HUES64 (cell line): ENCODE results near the gene ZFP42. TPM values are rescaled to one million over a fixed set of nuclear protein-coding genes. Genes with fewer than 3 reads are reported as not detected.
"Not testable (repeated sequence)": the region's sequence is repeated elsewhere in the genome, so short reads cannot be mapped to it uniquely, and the experiment has no call there.

Experiments
- H3K27ac ChIP-seq: 2 replicates; pipeline ENCODE4 v1.7.0; 2013; ENCODE audit warnings: low read depth, low read length, inconsistent platforms
- H3K27me3 ChIP-seq: 2 replicates; pipeline ENCODE4 v1.6.1; 2013; ENCODE audit warnings: mild to moderate bottlenecking, low read length; ENCODE audit not compliant: insufficient read depth
- H3K36me3 ChIP-seq: 2 replicates; pipeline ENCODE4 v1.6.1; 2013; ENCODE audit warnings: mild to moderate bottlenecking, low read length; ENCODE audit not compliant: insufficient read depth
- H3K4me1 ChIP-seq: 2 replicates; pipeline ENCODE4 v1.6.1; 2013; ENCODE audit warnings: mild to moderate bottlenecking, low read length, moderate library complexity; ENCODE audit not compliant: insufficient read depth
- H3K4me3 ChIP-seq: 2 replicates; pipeline ENCODE4 v1.5.1; 2013; ENCODE audit warnings: mild to moderate bottlenecking, low read length, moderate library complexity
- H3K9ac ChIP-seq: 2 replicates; pipeline ENCODE4 v1.6.1; 2013; ENCODE audit warnings: mild to moderate bottlenecking, low read depth, low read length
- H3K9me3 ChIP-seq: 2 replicates; pipeline ENCODE4 v1.6.1; 2013; ENCODE audit warnings: low read depth, low read length; ENCODE audit not compliant: insufficient read depth
- WGBS: fragments of 150-250, 120-280 bp; methylation state at CpG from one replicate; pipeline ENCODE4 v1.1.7; 2013; ENCODE audit warnings: missing lambda C conversion rate; 5-methylcytosine and 5-hydroxymethylcytosine counted together
- polyA plus RNA-seq, 2 experiments: library from polyadenylated mRNA; stranded (reverse); fragments of 50-300 nt; gene quantifications; one replicate each; pipeline ENCODE4 v1.2.3, GENCODE V29; 2013

The ZFP42 gene
- polyA plus RNA-seq (2013, experiment 1 of 2) = 55.4 TPM
- polyA plus RNA-seq (2013, experiment 2 of 2) = 43.4 TPM

- Histone ChIP-seq H3K27ac (peak within 1 kb of the TSS; percentile 81), H3K36me3 (peaks cover 27% of the 10 kb centered on the region), H3K9me3 (no peaks in the 10 kb centered on the region), H3K9ac (peak within 1 kb of the TSS; percentile 97), H3K27me3 (no peaks in the 10 kb centered on the region), H3K4me1 (peaks cover 12% of the 10 kb centered on the region), H3K4me3 (peak within 1 kb of the TSS; percentile 94)
- WGBS = 65% methylated on average over 58 of the region's 58 CpGs
Measured at GRCh38 chr4:187995322-187996207, at the start of gene ZFP42. TSS of gene ZFP42 (plus strand) at chr4:187995771. CDS start at chr4:188002808, 7,037 bp downstream.

DNA sequence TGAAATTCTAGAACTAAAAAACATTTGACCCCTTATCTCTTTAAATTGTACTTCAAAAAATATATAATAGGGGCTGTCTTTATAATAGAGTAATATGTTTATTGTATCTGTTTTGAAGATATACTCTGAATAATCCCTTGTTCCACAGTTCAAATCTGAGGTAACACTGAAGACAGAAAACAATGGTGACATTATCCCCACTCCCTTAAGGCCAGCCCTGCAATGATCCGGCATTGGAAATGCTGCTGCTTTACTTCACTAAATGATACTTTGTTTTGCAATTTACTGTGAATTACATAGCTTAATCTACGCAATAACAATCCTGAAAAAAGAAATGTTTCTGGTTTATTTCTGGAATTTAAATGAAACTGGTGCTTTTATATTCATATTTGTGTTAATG, 34.4 kb upstream of the ZFP42 start:
- WGBS = 100% methylated on average over 1 of the region's 2 CpGs
- Histone ChIP-seq H3K9me3 (no peaks in the 10 kb centered on the region), H3K9ac (no peak overlapping the region), H3K4me3 (no peak overlapping the region), H3K36me3 (no peaks in the 10 kb centered on the region), H3K27ac (no peak overlapping the region), H3K27me3 (no peaks in the 10 kb centered on the region), H3K4me1 (no peaks in the 10 kb centered on the region)

GRCh38 chr4:187961961-187962360, 33.6 kb upstream of the ZFP42 start:
- no CpG with 5 or more reads among the region's 2 CpGs for WGBS
- Histone ChIP-seq H3K9ac (no peak overlapping the region), H3K4me1 (no peaks in the 10 kb centered on the region), H3K27me3 (no peaks in the 10 kb centered on the region), H3K4me3 (no peak overlapping the region), H3K27ac (no peak overlapping the region), H3K9me3 (no peaks in the 10 kb centered on the region), H3K36me3 (no peaks in the 10 kb centered on the region)

DNA sequence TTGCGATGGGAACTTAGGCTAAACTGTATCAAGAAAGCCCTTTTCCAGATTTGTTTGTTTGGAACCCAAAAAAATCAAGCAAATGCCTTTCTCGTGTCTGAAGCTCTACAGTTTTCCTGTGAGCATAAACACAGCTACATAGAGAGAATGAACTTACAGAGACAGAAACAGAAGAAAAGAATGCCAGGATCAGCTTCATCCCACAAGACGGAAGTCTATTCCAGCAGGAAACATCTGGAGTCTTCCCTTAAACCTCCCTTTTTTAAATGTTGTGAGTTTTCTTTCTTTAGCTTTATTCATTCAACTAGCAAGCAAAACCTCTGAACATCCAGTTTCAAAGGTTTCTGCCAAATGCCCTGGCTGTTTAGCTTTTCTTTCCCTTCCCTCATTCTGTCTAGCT, 32.6 kb upstream of the ZFP42 start:
- Histone ChIP-seq H3K4me1 (no peaks in the 10 kb centered on the region), H3K27me3 (no peaks in the 10 kb centered on the region), H3K4me3 (no peak overlapping the region), H3K27ac (no peak overlapping the region), H3K9ac (no peak overlapping the region), H3K9me3 (no peaks in the 10 kb centered on the region), H3K36me3 (no peaks in the 10 kb centered on the region)
- WGBS = 88% methylated on average over 2 of the region's 3 CpGs

DNA sequence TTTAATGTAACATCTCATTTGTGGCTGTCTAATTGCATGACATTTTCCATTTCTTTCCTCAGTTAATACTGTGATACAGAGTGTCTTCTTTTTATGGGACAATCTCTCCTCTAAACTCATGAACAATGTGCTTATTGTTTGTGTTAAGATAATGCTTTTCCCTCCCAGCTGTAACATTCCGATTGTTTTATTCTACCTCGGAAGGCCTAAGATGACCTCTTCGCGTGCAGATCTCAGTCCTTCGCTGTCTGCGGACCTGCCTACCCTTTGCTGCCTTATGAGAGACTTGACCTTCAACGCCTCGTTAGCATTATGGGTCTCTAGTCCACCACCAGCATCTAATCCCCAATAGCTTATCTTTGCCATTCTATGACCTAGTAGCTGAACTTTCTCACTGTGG, 29.8 kb upstream of the ZFP42 start:
- Histone ChIP-seq H3K27me3 (no peaks in the 10 kb centered on the region), H3K4me3 (no peak overlapping the region), H3K4me1 (no peaks in the 10 kb centered on the region), H3K9me3 (no peaks in the 10 kb centered on the region), H3K36me3 (no peaks in the 10 kb centered on the region), H3K27ac (no peak overlapping the region), H3K9ac (no peak overlapping the region)
- 94% methylated on average over 8 of the region's 8 CpGs for WGBS

DNA sequence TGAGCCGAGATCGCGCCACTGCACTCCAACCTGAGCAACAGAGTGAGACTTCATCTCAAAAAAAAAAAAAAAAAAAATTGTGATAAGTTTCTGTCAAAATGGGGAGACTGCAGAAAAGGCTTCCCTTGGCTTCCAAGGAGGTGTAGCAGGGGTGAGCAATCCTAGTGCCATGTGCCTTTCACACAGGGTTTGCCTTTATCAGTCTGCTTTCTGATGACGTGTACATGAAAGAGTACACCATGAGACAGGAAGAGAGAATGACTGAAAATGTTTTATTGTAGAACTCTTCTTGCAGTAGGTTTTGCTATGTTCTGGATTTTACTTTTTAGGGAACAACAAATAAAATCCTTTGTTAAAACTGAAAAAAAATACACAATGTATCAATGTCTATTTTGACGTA, 23.4 kb upstream of the ZFP42 start:
- Histone ChIP-seq H3K4me3 (no peak overlapping the region), H3K9ac (no peak overlapping the region), H3K9me3 (no peaks in the 10 kb centered on the region), H3K4me1 (no peaks in the 10 kb centered on the region), H3K27me3 (no peaks in the 10 kb centered on the region), H3K27ac (no peak overlapping the region), H3K36me3 (no peaks in the 10 kb centered on the region)
- 94% methylated on average over 2 of the region's 5 CpGs for WGBS

GRCh38 chr4:187983746-187984145, 11.8 kb upstream of the ZFP42 start:
- no peaks in the 10 kb centered on the region for H3K27me3 ChIP-seq
- WGBS = 95% methylated on average over 2 of the region's 2 CpGs
- no peaks in the 10 kb centered on the region for H3K9me3 ChIP-seq
- H3K4me1 ChIP-seq = no peaks in the 10 kb centered on the region
- H3K27ac ChIP-seq = no peak overlapping the region
- no peaks in the 10 kb centered on the region for H3K36me3 ChIP-seq
- H3K9ac ChIP-seq = no peak overlapping the region
- no peak overlapping the region for H3K4me3 ChIP-seq

DNA sequence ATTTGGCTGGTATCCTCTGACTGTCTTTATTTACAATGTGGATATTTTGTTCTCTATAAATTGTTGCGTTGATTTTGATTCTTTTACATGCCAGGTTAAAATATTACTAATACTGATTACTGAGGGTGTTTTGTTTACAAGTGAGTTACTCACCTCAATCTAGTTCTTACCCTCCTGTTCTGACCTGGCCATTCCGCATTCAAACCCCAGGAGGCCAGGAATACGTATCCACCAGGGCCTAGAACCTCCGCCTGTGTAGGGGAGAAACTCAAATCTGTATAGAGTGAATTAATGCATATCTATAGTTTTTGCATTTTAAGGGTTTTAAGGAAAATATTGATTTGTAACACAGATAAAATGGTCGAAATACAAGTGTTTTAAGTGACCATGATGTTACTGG, 2.6 kb upstream of the ZFP42 start:
- H3K27ac ChIP-seq = peak overlapping the region; percentile 71; the same call in 1 of the 2 replicates
- 0 out of 2 replicates have a peak, but pooled peaks cover 3% of the 10 kb centered on the region for H3K36me3 ChIP-seq
- 67% methylated on average over 5 of the region's 5 CpGs for WGBS
- no peaks in the 10 kb centered on the region for H3K27me3 ChIP-seq
- H3K9ac ChIP-seq = no peak overlapping the region
- H3K9me3 ChIP-seq = no peaks in the 10 kb centered on the region
- no peak overlapping the region for H3K4me3 ChIP-seq
- peaks cover 5% of the 10 kb centered on the region for H3K4me1 ChIP-seq

DNA sequence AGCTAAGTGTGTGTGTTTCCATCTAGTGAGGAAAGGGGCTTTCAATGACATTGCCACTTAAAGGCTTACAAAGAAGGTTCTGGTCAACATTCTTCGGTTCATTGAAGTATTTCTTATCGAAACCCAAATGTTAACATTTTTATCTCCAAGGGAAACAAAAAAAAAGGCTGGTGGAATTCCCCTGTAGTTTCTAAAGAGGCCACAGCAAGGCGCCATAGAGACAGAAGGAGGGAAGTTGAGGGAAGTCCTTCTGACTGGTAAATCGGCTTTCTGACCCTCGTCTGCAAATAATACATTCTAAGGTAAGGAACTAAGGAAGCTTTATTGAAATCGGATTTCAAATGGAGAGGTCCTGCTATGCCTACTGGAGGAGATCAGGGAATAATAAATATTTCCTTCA, 1.7 kb upstream of the ZFP42 start:
- WGBS = 68% methylated on average over 5 of the region's 6 CpGs
- no peak overlapping the region for H3K4me3 ChIP-seq
- peak overlapping the region; percentile 71; the same call in 1 of the 2 replicates for H3K27ac ChIP-seq
- H3K4me1 ChIP-seq = peaks cover 11% of the 10 kb centered on the region
- no peaks in the 10 kb centered on the region for H3K27me3 ChIP-seq
- H3K9me3 ChIP-seq = no peaks in the 10 kb centered on the region
- no peak overlapping the region for H3K9ac ChIP-seq
- H3K36me3 ChIP-seq = peaks cover 9% of the 10 kb centered on the region

- Histone ChIP-seq H3K27me3 (no peaks in the 10 kb centered on the region), H3K9ac (peak overlapping the region; percentile 97), H3K9me3 (no peaks in the 10 kb centered on the region), H3K36me3 (peaks cover 38% of the 10 kb centered on the region), H3K27ac (peak overlapping the region; percentile 71), H3K4me3 (peak overlapping the region; percentile 94), H3K4me1 (peaks cover 12% of the 10 kb centered on the region)
- 62% methylated on average over 34 of the region's 34 CpGs for WGBS
Measured at GRCh38 chr4:187996502-187997177, 1.1 kb downstream of the ZFP42 start.

DNA sequence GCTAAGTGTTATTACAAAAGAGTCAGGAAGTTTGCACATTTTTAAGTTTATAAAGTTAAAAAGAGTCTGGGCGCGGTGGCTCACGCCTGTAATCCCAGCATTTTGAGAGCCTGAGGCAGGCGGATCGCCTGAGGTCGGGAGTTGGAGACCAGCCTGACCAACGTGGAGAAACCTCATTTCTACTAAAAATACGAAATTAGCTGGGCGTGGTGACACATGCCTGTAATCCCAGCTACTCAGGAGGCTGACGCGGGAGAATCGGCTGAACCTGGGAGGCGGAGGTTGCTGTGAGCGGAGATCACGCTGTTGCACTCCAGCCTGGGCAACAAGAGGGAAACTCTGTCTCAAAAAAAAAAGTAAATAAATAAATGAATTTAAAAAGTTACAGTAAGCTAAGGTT, 2.4 kb downstream of the ZFP42 start:
- H3K27ac ChIP-seq, H3K27me3 ChIP-seq, H3K9me3 ChIP-seq: not testable (repeated sequence)
- H3K36me3 ChIP-seq = peaks cover 51% of the 10 kb centered on the region
- H3K4me1 ChIP-seq = peaks cover 16% of the 10 kb centered on the region
- H3K4me3 ChIP-seq = peak overlapping the region; percentile 94
- WGBS = 64% methylated on average over 15 of the region's 15 CpGs
- peak overlapping the region; percentile 97; the same call in 1 of the 2 replicates for H3K9ac ChIP-seq
